ENCODE measurements around the gene OXNAD1. TPM values are rescaled to one million over a fixed set of nuclear protein-coding genes. Genes with fewer than 3 reads are reported as not detected.
A peak's percentile ranks its signal among the peaks of the same experiment; 100 is the strongest.

Gene OXNAD1
- total RNA-seq, 3 donors from 2014 or later: 21.5 to 35.2 (median 28.4) TPM

- no peak overlapping the region for H3K4me3 ChIP-seq
- DNase-seq: no peak
- H3K36me3 ChIP-seq (ENCODE audit: low read depth): no peaks in the 10 kb centered on the region
- intact Hi-C loops (cut with DNase I, micrococcal nuclease): no loop called here
- H3K9me3 ChIP-seq: no peaks in the 10 kb centered on the region
- peaks cover 3% of the 10 kb centered on the region for H3K4me1 ChIP-seq (ENCODE audit: low read depth)
- ATAC-seq: no peak
- TF ChIP-seq CTCF (IDR thresholded peaks at IDR 0.05): no peak
These were observed 12.0 kb upstream of the OXNAD1 start for GRCh38 chr3:16252988-16253387.

- Histone ChIP-seq H3K9me3 (no peaks in the 10 kb centered on the region), H3K4me1 (ENCODE audit: low read depth) (peaks cover 3% of the 10 kb centered on the region), H3K36me3 (ENCODE audit: low read depth) (no peaks in the 10 kb centered on the region), H3K4me3 (no peak overlapping the region)
- intact Hi-C loops (cut with DNase I, micrococcal nuclease): no loop called here
- ATAC-seq (peak; percentile 21), DNase-seq (peak in 1 of 3 donors; percentile 18)
- TF ChIP-seq CTCF (IDR thresholded peaks at IDR 0.05): no peak
These were observed 11.4 kb upstream of the OXNAD1 start for GRCh38 chr3:16253601-16254000.

DNA sequence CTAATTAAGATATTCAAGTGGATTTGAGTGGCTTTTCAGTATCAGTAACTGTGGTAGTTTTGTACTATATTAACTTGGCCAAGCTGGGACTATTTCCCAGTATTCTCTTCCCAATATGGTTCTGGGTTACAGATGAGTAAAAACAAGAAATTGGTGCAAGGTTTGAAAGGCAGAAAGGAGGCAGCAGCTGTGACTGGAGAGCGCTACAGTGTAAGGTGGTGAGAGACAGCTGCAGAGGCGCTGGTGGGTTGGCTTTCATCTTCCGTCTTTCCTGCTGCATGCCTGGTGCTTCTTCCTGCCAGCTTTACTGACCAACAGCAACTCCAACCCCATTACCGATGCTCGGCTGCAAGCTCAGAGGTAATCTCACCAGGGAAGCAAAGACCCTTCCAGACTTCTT lies 10.1 kb upstream of the OXNAD1 start:
- Histone ChIP-seq H3K9me3 (no peaks in the 10 kb centered on the region), H3K36me3 (ENCODE audit: low read depth) (no peaks in the 10 kb centered on the region), H3K4me1 (ENCODE audit: low read depth) (peaks cover 3% of the 10 kb centered on the region), H3K4me3 (no peak overlapping the region)
- no peak for TF ChIP-seq CTCF (IDR thresholded peaks at IDR 0.05)
- ATAC-seq (no peak), DNase-seq (no peak)
- intact Hi-C loops (cut with DNase I, micrococcal nuclease): no loop called here

GRCh38 chr3:16255326-16255725 lies 9.7 kb upstream of the OXNAD1 start:
- intact Hi-C loops (cut with DNase I, micrococcal nuclease): no loop called here

GRCh38 chr3:16255726-16256125 lies 9.3 kb upstream of the OXNAD1 start:
- no peak for TF ChIP-seq CTCF (IDR thresholded peaks at IDR 0.05)
- Histone ChIP-seq H3K9me3 (no peaks in the 10 kb centered on the region), H3K36me3 (ENCODE audit: low read depth) (no peaks in the 10 kb centered on the region), H3K4me1 (ENCODE audit: low read depth) (peaks cover 3% of the 10 kb centered on the region), H3K4me3 (no peak overlapping the region)
- no peak for DNase-seq
- intact Hi-C loops (cut with DNase I, micrococcal nuclease): no loop called here
- ATAC-seq: no peak

More at GRCh38 chr3:16255326-16255725, 9.7 kb upstream of the OXNAD1 start:
- DNase-seq: no peak
- peaks cover 3% of the 10 kb centered on the region for H3K4me1 ChIP-seq (ENCODE audit: low read depth)
- H3K4me3 ChIP-seq: no peak overlapping the region
- H3K36me3 ChIP-seq (ENCODE audit: low read depth): no peaks in the 10 kb centered on the region
- ATAC-seq: no peak
- no peak for TF ChIP-seq CTCF (IDR thresholded peaks at IDR 0.05)
- no peaks in the 10 kb centered on the region for H3K9me3 ChIP-seq

DNA sequence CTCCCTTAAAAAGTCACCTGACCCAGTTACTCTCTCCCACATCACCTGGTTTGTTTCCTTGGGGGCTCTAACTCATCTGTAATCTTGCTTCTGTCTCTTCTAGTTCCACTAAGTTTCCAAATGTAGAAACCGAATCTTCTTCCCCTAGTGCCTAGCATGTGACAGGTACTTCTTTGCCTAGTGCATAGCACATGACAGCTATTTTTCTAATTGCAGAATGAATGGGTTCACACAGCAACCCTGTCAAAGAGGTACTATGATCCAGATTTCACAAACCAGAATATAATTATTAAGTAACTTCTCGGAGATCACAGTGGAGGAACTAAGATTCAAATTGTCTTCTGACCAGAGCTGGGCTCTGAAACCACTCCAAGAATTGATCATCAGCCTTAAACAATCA lies 7.7 kb upstream of the OXNAD1 start:
- no peaks in the 10 kb centered on the region for H3K4me1 ChIP-seq (ENCODE audit: low read depth)
- H3K9me3 ChIP-seq: no peaks in the 10 kb centered on the region

More for the DNA sequence above, 7.7 kb upstream of the OXNAD1 start:
- no peak for TF ChIP-seq CTCF (IDR thresholded peaks at IDR 0.05)
- Histone ChIP-seq H3K4me3 (no peak overlapping the region), H3K36me3 (ENCODE audit: low read depth) (no peaks in the 10 kb centered on the region)
- ATAC-seq: no peak
- intact Hi-C loops (cut with DNase I, micrococcal nuclease): no loop called here
- DNase-seq: no peak

All from mucosa of descending colon (tissue), 3 donors.